ENCODE measurements around the gene TPST2. TPM values are rescaled to one million over a fixed set of nuclear protein-coding genes. Genes with fewer than 3 reads are reported as not detected.

Gene TPST2
- polyA plus RNA-seq, 3 donors from 2014 or later = 352 to 519 (median 512) TPM

DNA sequence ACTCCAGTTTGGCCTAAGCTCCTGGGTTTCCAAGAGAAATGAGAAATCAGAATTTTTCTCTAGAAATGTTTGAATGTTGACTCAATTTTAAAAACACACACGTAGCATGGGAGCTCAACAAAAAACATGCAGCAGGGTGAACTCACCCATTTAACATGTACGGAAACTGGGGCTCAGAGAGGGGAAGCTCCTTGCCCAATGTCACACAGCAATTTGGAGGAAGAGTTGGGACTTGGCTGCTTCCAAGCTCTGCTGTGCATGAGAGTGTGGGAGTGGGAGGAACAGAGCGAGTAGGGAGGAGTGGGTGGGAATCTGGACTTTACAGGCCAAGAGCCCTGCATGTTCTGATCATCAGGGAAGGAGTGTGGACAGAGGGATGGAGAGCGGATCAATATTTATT lies 5.9 kb downstream of the TPST2 start:
- Mint-ChIP-seq H3K4me3 (peak overlapping the region; percentile 82 to 91 (median 87)), H3K36me3 (peaks cover 18 to 36% (median 23%) of the 10 kb centered on the region in 3 donors), H3K27me3 (ENCODE audit: low read depth in 3 of 3) (peaks cover 0 to 5% (median 4%) of the 10 kb centered on the region in 3 donors), H3K4me1 (peaks cover 95 to 99% of the 10 kb centered on the region in 2 donors), H3K9me3 (no peaks in the 10 kb centered on the region), H3K27ac (peak overlapping the region; percentile 92 to 97 (median 95))
- no peak for DNase-seq

DNA sequence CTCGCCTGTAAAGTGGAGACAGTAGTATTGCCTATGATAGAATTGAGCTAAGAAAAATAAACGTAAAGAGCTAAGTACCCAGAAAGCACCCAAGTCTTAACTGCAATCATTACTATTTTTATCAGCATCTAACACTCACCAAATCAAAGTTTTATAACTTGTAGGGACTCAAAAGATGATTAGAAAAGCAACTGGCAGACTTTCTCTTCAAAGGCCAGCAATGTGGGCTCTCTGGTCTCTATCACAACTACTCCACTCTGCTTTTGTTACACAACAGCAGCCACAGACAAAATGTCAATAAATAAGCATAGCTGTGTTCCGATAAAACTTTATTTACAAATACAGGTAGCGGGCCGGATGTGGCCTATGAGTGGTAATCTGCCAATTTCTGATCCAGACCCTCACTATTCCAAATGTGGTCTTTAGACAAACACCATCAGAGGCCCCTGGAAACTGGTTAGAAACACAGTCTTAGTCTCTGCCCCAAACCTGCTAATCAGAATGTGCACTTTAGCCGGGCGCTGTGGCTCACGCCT lies 8.2 kb downstream of the TPST2 start:
- no peak for DNase-seq

DNA sequence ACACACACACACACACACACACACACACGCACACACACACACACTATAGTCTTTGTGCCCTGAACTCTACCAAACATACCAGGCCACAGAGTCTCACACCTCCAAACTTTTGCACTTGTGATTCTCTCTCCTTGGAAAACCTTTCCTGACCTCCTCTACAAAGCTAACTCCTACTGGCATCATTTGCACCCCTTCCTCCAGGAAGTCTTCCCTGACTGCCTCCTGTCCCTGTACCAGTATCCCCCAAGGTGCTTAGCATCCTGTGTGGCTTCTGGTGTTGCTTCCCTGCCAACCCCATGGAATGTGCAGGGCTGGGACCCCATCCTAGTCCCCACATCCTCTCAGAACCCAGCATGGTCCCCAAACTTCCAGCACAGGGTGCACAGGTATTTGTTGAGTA lies 8.9 kb downstream of the TPST2 start:
- H3K36me3 Mint-ChIP-seq = peaks cover 12 to 39% (median 23%) of the 10 kb centered on the region in 3 donors
- H3K27me3 Mint-ChIP-seq (ENCODE audit: low read depth in 3 of 3) = peaks cover 1 to 8% (median 2%) of the 10 kb centered on the region in 3 donors
- H3K4me1 Mint-ChIP-seq = peaks cover 92 to 93% of the 10 kb centered on the region in 2 donors
- peak overlapping the region; percentile 60 to 81 (median 68) for H3K4me3 Mint-ChIP-seq
- DNase-seq = no peak
- no peaks in the 10 kb centered on the region for H3K9me3 Mint-ChIP-seq
- H3K27ac Mint-ChIP-seq = peak overlapping the region; percentile 90 to 97 (median 95)

More for the DNA sequence above, 8.2 kb downstream of the TPST2 start:
- Mint-ChIP-seq H3K27ac (peak overlapping the region; percentile 19 to 97 (median 92)), H3K36me3 (peaks cover 12 to 32% (median 18%) of the 10 kb centered on the region in 3 donors), H3K4me1 (peaks cover 92 to 93% of the 10 kb centered on the region in 2 donors), H3K9me3 (no peaks in the 10 kb centered on the region), H3K4me3 (peak overlapping the region in 3 of 5 donors; percentile 23 to 81 (median 62)), H3K27me3 (ENCODE audit: low read depth in 3 of 3) (peaks cover 1 to 7% (median 2%) of the 10 kb centered on the region in 3 donors)

DNA sequence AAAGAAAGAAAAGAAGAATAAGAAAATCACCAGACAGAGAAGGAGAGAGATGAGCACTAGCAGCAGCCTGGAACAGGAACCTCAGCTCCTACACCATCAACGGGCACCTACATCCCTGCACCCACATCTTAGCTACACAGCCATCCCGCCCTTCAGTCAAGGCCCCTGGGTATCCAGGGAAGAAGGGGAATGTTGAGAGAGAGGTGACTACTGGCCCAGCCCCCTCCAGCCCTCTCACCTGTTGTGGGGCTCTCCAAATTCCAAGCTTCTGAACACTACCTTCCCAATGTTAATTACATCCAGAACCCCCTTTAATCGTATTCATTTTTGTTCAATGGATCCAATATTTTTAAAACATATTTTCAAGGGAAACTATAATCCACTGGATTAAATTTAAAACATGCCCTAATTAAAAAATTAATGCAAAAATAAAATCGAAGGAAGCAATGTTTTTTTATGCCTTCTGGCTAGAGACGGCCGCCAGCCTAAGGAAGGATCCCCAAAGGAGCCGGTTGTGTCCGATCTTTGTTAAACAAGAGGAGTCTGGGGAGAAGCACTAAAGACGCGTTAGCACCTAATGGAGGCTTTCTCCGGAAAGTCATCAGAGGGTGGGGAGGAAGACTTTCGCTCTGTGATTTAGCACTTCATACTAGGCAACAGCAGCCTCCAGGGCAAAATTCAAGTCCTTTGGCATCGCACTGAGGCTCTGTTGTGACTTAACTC lies 9.5 kb downstream of the TPST2 start:
- no peaks in the 10 kb centered on the region for H3K9me3 Mint-ChIP-seq
- no peak for DNase-seq
- peaks cover 2 to 8% (median 3%) of the 10 kb centered on the region in 3 donors for H3K27me3 Mint-ChIP-seq (ENCODE audit: low read depth in 3 of 3)
- H3K36me3 Mint-ChIP-seq = peaks cover 12 to 40% (median 24%) of the 10 kb centered on the region in 3 donors
- peaks cover 90 to 91% of the 10 kb centered on the region in 2 donors for H3K4me1 Mint-ChIP-seq
- peak overlapping the region; percentile 75 to 85 (median 80) for H3K4me3 Mint-ChIP-seq
- peak overlapping the region; percentile 90 to 97 (median 95) for H3K27ac Mint-ChIP-seq

DNA sequence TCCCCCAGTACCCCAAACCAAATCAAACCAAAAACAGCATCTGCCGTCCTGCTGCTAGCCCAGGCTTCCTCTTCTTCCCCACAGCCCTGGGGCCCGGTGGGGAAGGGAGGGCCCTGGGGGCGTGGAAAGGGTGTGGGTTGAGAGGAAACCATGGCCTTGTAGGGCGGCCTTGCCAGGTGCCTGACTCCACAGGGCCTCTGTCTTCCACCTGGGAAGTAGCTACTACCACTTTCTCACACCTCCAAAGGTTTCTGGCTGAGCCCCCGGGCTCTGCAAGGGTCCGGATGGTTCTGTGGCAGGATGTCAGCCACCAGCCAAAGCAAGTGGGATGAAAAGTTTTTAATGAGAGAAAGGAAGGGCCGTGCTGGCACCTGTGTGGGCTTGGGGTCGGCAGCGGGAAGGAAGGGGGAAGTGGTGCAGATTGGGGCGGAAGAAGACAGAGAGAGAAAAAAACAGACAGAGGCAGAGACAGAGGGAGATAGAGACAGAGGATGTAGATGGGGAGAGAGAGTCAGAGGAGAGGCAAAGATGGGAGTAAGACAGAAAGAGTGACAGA lies 10.5 kb downstream of the TPST2 start:
- H3K4me3 Mint-ChIP-seq = peak overlapping the region; percentile 75 to 85 (median 80)

DNA sequence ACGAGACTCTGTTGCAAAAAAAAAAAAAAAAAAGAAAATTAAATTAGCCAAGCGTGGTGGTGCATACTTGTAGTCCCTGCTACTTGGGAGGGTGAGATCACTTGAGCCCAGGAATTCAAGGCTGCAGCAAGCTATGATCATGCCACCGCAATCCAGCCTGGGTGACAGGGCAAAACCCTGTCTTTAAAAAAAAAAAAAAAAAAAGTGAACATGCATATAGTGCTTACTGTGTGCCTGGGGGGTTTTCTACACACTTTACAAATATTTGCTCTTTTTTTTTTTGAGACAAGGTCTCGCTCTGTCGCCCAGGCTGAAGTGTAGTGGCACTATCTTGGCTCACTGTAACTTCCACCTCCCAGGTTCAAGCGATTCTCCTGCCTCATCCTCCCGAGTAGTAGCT lies 12.9 kb downstream of the TPST2 start:
- peaks cover 92% of the 10 kb centered on the region in 2 donors for H3K4me1 Mint-ChIP-seq
- H3K36me3 Mint-ChIP-seq = peaks cover 12 to 42% (median 36%) of the 10 kb centered on the region in 3 donors
- no peak overlapping the region for H3K4me3 Mint-ChIP-seq
- no peaks in the 10 kb centered on the region for H3K9me3 Mint-ChIP-seq
- peak overlapping the region in 3 of 6 donors; percentile 51 to 97 (median 70) for H3K27ac Mint-ChIP-seq
- no peak for DNase-seq
- peaks cover 0 to 5% (median 3%) of the 10 kb centered on the region in 3 donors for H3K27me3 Mint-ChIP-seq (ENCODE audit: low read depth in 3 of 3)

More for the DNA sequence above, 10.5 kb downstream of the TPST2 start:
- Mint-ChIP-seq H3K27me3 (ENCODE audit: low read depth in 3 of 3) (peaks cover 2 to 8% (median 3%) of the 10 kb centered on the region in 3 donors), H3K27ac (peak overlapping the region; percentile 90 to 97 (median 95)), H3K4me1 (peaks cover 90 to 91% of the 10 kb centered on the region in 2 donors), H3K9me3 (no peaks in the 10 kb centered on the region), H3K36me3 (peaks cover 12 to 36% (median 24%) of the 10 kb centered on the region in 3 donors)
- DNase-seq = peak; percentile 54 to 66 (median 58)

DNA sequence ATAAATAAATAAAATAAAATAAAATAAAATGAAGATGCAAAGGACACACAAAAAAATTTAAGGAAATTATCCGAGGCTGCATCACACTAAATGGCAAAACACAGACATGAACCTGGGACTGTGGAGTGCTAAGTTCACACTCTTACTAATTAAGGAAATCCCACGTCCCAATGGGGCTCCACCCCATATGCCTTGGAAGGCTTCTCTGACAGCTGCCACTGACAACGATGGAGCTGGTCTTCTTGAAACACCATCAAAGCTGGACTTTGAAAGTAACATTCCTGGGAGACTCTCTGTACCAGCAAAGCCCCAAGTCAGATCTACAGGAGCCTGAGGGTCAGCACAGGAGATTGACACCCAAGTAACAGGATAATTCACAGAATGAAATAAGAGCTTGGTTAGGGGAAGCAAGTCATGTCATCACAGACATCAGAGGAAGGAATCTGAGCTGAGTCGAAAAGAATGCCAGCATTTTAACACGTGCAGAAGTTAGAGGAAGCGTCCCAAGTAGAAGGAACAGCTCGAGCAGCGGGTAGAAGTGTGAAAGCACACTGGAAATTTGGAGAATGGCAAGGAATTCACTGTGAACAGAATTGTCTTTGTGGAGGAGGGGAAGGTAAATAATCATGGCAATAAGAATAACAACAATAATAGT lies 13.8 kb downstream of the TPST2 start:
- H3K27me3 Mint-ChIP-seq (ENCODE audit: low read depth in 3 of 3) = peaks cover 0 to 5% (median 3%) of the 10 kb centered on the region in 3 donors
- peaks cover 92% of the 10 kb centered on the region in 2 donors for H3K4me1 Mint-ChIP-seq
- H3K4me3 Mint-ChIP-seq = peak overlapping the region; percentile 0 to 68 (median 49)
- no peak for DNase-seq
- peaks cover 6 to 41% (median 31%) of the 10 kb centered on the region in 3 donors for H3K36me3 Mint-ChIP-seq
- H3K27ac Mint-ChIP-seq = peak overlapping the region; percentile 76 to 89 (median 83)
- H3K9me3 Mint-ChIP-seq = no peaks in the 10 kb centered on the region

DNA sequence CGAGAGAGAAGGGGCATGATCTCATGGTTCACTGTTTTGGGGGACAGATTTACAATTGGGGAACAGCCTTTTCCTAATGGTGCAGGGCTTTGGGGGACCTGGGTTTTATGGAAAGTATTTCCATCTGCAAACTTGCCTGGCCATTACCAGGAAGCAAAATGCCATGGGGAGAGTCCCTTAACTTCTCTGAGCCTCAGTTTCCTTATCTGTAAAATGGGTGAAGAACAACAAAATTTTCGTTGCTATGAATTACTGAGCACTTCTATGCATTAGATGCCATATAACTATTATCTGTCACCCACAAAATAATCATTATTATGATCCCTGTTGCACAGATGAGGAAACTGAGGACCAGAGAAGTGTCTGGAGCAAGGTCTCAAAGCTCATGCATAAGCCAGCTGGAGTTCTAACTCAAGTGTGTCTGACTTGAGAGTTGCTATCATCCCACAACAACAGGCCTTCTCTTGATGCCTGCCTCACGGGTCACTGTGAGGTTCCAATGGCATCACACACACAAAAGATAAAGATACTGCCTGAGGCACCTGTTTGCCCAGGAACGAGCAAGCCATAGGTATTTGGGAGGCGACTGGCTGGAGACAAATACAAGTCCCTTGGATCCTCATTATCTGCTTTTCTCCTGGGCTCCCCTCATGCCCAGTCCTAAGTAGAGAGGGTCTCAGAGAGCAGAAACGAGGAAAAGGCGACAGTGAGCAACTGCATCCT lies 15.8 kb downstream of the TPST2 start:
- Mint-ChIP-seq H3K27ac (peak overlapping the region; percentile 77 to 95 (median 88)), H3K36me3 (peaks cover 6 to 35% (median 26%) of the 10 kb centered on the region in 3 donors), H3K4me1 (peaks cover 92% of the 10 kb centered on the region in 2 donors), H3K27me3 (ENCODE audit: low read depth in 3 of 3) (peaks cover 0 to 5% (median 3%) of the 10 kb centered on the region in 3 donors), H3K4me3 (peak overlapping the region; percentile 57 to 80 (median 68)), H3K9me3 (no peaks in the 10 kb centered on the region)
- no peak for DNase-seq

DNA sequence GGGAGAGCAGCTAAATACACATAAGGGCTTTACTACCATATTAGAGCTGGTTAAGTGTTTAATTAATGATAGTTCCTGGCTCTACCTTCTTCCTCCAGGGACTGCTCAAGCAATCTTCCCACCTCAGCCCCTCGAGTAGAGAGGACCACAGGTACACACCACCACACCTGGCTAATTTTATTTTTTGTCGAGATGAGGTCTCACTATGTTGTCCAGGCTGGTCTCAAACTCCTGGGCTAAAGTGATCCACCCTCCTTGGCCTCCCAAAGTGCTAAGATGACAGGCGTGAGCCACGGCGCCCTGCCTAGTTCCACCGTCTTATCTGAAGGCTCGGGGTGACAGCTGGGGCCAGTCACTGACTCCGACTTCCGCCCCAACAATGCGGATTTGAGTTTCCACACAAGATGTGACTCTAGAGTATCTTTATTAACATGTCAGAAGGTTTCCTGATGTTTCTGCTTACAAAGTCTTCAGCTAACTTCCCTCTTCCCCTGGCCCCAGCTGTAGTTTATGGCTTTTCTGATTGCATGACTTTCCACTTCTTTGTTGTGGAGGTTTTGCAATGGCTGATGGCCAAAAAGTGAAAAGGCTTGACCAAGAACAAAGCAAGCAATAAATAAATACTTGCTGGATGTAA lies 16.8 kb downstream of the TPST2 start:
- H3K27me3 Mint-ChIP-seq (ENCODE audit: low read depth in 3 of 3) = peaks cover 0 to 3% (median 3%) of the 10 kb centered on the region in 3 donors
- H3K27ac Mint-ChIP-seq = peak overlapping the region; percentile 77 to 95 (median 88)
- H3K9me3 Mint-ChIP-seq = no peaks in the 10 kb centered on the region
- H3K4me3 Mint-ChIP-seq = peak overlapping the region; percentile 57 to 80 (median 68)
- H3K4me1 Mint-ChIP-seq = peaks cover 92% of the 10 kb centered on the region in 2 donors
- peak in 1 of 3 donors; percentile 32 for DNase-seq
- H3K36me3 Mint-ChIP-seq = peaks cover 8 to 37% (median 26%) of the 10 kb centered on the region in 3 donors

DNA sequence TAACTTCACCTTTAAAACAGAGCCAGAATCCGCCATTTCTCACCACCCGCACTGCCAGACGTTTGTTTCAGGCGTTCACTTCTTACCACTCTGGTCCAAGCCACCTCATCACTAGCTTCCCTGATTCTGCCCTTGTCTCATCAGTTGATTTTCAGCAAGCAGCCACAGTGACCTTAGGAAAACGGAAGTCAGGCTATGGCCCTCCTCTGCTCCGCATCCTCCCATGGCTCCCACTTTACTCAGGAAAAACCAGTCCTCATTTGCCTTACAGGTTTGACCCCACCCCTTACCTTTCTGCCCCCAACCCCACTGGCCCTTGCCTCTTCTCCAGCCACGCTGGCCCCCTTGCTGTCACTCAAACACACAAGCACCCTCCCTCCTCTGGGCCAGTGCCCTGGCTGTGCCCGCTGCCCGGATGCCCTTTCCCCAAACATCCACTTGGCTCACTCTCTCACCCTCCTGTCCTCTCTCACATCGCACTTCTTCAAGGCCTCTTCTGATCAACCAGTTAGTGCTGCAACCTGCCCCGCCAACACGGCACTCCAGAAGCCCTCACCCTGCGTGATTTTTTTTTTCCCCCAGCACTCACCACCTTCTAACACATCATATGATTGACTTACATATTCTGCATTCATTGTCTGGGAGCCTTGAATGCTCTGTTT lies 18.9 kb downstream of the TPST2 start:
- H3K27me3 Mint-ChIP-seq (ENCODE audit: low read depth in 3 of 3) = peaks cover 2% of the 10 kb centered on the region in 3 donors
- peak overlapping the region; percentile 57 to 82 (median 71) for H3K4me3 Mint-ChIP-seq
- H3K9me3 Mint-ChIP-seq = no peaks in the 10 kb centered on the region
- H3K27ac Mint-ChIP-seq = peak overlapping the region; percentile 77 to 95 (median 88)
- DNase-seq = peak in 1 of 3 donors; percentile 57
- H3K36me3 Mint-ChIP-seq = peaks cover 3 to 29% (median 17%) of the 10 kb centered on the region in 3 donors
- H3K4me1 Mint-ChIP-seq = peaks cover 96 to 99% of the 10 kb centered on the region in 2 donors

DNA sequence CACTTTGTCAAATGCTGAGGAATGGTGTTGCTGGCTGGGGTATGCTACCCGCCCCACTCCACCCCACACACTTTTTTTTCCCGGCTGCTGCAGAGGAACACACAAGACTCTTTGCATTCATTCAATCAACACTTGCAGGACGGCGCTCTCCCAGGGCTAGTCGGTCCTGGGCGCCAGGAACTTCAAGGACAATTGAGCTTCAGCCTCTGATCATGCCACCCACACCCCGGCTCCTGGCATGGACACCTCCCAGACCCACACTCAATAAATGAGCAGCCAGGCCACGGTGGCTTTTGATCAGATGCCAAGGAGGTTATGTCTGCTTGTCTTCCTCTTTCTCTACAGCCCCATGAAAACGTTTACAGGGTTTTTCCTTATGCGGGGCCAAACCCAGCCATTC lies 19.8 kb downstream of the TPST2 start:
- DNase-seq = no peak
- Mint-ChIP-seq H3K27ac (peak overlapping the region; percentile 77 to 95 (median 88)), H3K9me3 (no peaks in the 10 kb centered on the region), H3K27me3 (ENCODE audit: low read depth in 3 of 3) (peaks cover 0 to 4% (median 2%) of the 10 kb centered on the region in 3 donors), H3K36me3 (peaks cover 3 to 28% (median 17%) of the 10 kb centered on the region in 3 donors), H3K4me3 (peak overlapping the region; percentile 42 to 82 (median 71)), H3K4me1 (peaks cover 99 to 100% of the 10 kb centered on the region in 2 donors)

DNA sequence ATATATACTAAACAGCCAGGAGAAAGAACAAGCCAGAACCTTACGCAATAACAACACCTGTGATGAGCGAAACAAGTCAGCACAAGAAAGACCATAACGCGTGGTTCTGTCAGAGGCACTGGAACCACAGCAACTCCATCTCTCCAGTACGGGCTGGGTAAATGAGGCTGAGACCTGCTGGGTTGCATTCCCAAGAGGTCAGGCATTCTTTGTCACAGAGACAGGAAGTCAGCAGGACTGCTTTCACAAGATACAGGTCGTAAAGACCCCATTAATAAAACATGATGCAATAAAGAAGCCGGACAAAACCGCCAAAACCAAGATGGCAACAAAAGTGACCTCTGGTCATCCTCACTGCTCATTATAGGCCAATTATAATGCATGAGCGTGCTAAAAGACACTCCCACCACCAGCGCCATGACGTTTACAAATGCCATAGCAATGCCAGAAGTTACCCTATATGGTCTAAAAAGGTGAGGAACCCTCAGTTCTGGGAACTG lies 21.7 kb downstream of the TPST2 start:
- Mint-ChIP-seq H3K4me1 (peaks cover 99 to 100% of the 10 kb centered on the region in 2 donors), H3K36me3 (peaks cover 3 to 34% (median 10%) of the 10 kb centered on the region in 3 donors), H3K4me3 (peak overlapping the region; percentile 46 to 77 (median 63)), H3K9me3 (no peaks in the 10 kb centered on the region), H3K27ac (peak overlapping the region; percentile 79 to 95 (median 86)), H3K27me3 (ENCODE audit: low read depth in 3 of 3) (peaks cover 2 to 4% (median 2%) of the 10 kb centered on the region in 3 donors)
- DNase-seq = no peak
